Measurements from ENCODE around the gene AKAP9.
"Not testable (repeated sequence)": the region's sequence is repeated elsewhere in the genome, so short reads cannot be mapped to it uniquely, and the experiment has no call there.

AKAP9 gene

DNA sequence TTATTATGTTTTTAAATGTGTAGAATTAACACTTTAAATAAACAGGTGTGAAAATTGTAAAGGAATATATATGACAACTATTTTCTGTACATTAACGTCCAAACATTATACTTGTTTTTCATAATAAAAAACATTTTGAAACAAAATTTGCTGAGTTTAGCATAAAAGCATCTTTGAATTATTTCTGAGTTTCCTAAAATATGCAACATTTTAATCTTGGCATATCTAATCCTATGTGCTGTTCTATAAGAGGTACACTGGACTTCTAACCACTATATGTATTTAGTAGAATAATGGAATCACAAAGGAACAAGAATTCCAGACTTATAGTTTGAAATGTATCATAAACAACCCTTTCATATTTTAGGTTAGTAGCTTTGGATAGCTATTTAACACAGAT is 16.6 kb downstream of the AKAP9 start:
- no peak overlapping the region for H3K27ac ChIP-seq
- no peaks in the 10 kb centered on the region for H3K4me1 ChIP-seq (ENCODE audit: control insufficient read depth in 1 of 2, insufficient read depth in 1 of 2, low read depth in 1 of 2, low read length in 1 of 2)
- TF ChIP-seq CTCF (IDR thresholded peaks at IDR 0.05): no peak
- H3K27me3 ChIP-seq: no peaks in the 10 kb centered on the region
- H3K9me3 ChIP-seq: no peaks in the 10 kb centered on the region
- no peaks in the 10 kb centered on the region for H3K36me3 ChIP-seq
- no peak overlapping the region for H3K4me3 ChIP-seq (ENCODE audit: low read depth in 1 of 2, low read length in 1 of 2)

GRCh38 chr7:91957823-91958222 is 17.2 kb downstream of the AKAP9 start:
- Histone ChIP-seq H3K9me3 (no peaks in the 10 kb centered on the region), H3K27ac (no peak overlapping the region), H3K4me3 (ENCODE audit: low read depth in 1 of 2, low read length in 1 of 2) (no peak overlapping the region), H3K4me1 (ENCODE audit: control insufficient read depth in 1 of 2, insufficient read depth in 1 of 2, low read depth in 1 of 2, low read length in 1 of 2) (no peaks in the 10 kb centered on the region), H3K27me3 (no peaks in the 10 kb centered on the region), H3K36me3 (no peaks in the 10 kb centered on the region)
- no peak for TF ChIP-seq CTCF (IDR thresholded peaks at IDR 0.05)

GRCh38 chr7:91959023-91959422 is 18.4 kb downstream of the AKAP9 start:
- H3K36me3 ChIP-seq: no peaks in the 10 kb centered on the region
- H3K27ac ChIP-seq: no peak overlapping the region
- no peaks in the 10 kb centered on the region for H3K9me3 ChIP-seq
- no peak for TF ChIP-seq CTCF (IDR thresholded peaks at IDR 0.05)
- H3K4me1 ChIP-seq (ENCODE audit: control insufficient read depth in 1 of 2, insufficient read depth in 1 of 2, low read depth in 1 of 2, low read length in 1 of 2): peaks cover 0 to 2% of the 10 kb centered on the region in 2 experiments
- H3K27me3 ChIP-seq: no peaks in the 10 kb centered on the region
- H3K4me3 ChIP-seq (ENCODE audit: low read depth in 1 of 2, low read length in 1 of 2): no peak overlapping the region

GRCh38 chr7:91961816-91962215 is 21.2 kb downstream of the AKAP9 start:
- Histone ChIP-seq H3K27ac (no peak overlapping the region), H3K4me1 (ENCODE audit: control insufficient read depth in 1 of 2, insufficient read depth in 1 of 2, low read depth in 1 of 2, low read length in 1 of 2) (peaks cover 0 to 5% of the 10 kb centered on the region in 2 experiments), H3K4me3 (ENCODE audit: low read depth in 1 of 2, low read length in 1 of 2) (no peak overlapping the region), H3K27me3 (no peaks in the 10 kb centered on the region), H3K36me3 (no peaks in the 10 kb centered on the region), H3K9me3 (no peaks in the 10 kb centered on the region)
- no peak for TF ChIP-seq CTCF (IDR thresholded peaks at IDR 0.05)

DNA sequence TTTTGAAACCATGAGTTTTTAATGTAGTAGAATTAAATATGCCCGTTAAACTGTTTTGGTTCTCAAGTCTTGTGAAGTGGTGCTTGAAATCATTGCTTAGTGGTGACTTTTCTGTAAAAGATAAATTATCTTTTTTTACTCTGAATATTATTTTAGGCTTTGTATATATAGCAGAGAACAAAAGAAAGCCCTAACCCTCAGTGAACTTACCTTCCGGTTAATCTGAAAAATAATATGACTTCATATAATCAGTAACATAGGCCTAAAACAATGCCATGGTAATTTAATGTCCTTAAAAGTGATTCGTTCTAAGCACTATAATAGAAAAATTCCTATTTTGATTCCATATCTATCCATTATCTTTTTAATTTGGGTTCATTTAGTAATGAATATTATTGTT is 21.8 kb downstream of the AKAP9 start:
- TF ChIP-seq CTCF (IDR thresholded peaks at IDR 0.05): no peak
- peaks cover 0 to 5% of the 10 kb centered on the region in 2 experiments for H3K4me1 ChIP-seq (ENCODE audit: control insufficient read depth in 1 of 2, insufficient read depth in 1 of 2, low read depth in 1 of 2, low read length in 1 of 2)

DNA sequence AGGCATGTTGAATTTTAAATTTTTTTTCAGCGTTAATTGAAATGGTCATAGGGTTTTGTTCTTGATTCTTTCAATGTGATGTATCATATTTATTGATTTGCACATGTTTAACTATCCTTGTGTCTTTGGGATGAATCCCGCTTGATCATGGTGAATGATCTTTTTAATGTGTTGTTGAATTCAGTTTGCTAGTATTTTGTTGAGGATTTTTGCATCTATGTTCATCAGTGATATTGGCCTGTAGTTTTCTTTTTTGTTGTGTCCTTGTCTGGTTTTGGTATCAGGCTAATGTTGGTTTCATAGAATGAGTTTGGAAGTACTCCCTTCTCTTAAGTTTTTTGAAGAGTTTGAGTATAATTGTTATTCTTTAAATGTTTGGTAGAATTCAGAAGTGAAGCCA is 26.9 kb downstream of the AKAP9 start:
- H3K36me3 ChIP-seq; H3K9me3 ChIP-seq; H3K4me1 ChIP-seq (ENCODE audit: control insufficient read depth in 1 of 2, insufficient read depth in 1 of 2, low read depth in 1 of 2, low read length in 1 of 2); H3K27ac ChIP-seq; H3K27me3 ChIP-seq; H3K4me3 ChIP-seq (ENCODE audit: low read depth in 1 of 2, low read length in 1 of 2): not testable (repeated sequence)

More for the DNA sequence above, 21.8 kb downstream of the AKAP9 start:
- Histone ChIP-seq H3K9me3 (no peaks in the 10 kb centered on the region), H3K27ac (no peak overlapping the region), H3K4me3 (ENCODE audit: low read depth in 1 of 2, low read length in 1 of 2) (no peak overlapping the region), H3K27me3 (no peaks in the 10 kb centered on the region), H3K36me3 (no peaks in the 10 kb centered on the region)

Data from neutrophil (primary cell).